GM12891 (cell line): ENCODE results near the gene SLC38A2.

Source experiments
- PAX5 ChIP-seq: IDR thresholded peaks from 2 replicates; pipeline ENCODE4 v1.6.1; 2011; ENCODE audit warnings: low read length, moderate library complexity, mild to moderate bottlenecking; ENCODE audit not compliant: insufficient read depth, severe bottlenecking
- POLR2A ChIP-seq: IDR thresholded peaks from 2 replicates; pipeline ENCODE4 v1.6.1; 2011; ENCODE audit warnings: low read depth, low read length, control low read depth
- POLR2AphosphoS5 ChIP-seq: IDR thresholded peaks from 2 replicates; pipeline ENCODE4 v1.6.1; 2011; ENCODE audit warnings: low read depth, low read length, control low read depth
- POU2F2 ChIP-seq: IDR thresholded peaks from 2 replicates; pipeline ENCODE4 v1.6.1; 2011; ENCODE audit warnings: low read depth, mild to moderate bottlenecking, control low read depth, low read length, moderate library complexity
- SPI1 ChIP-seq: IDR thresholded peaks from 2 replicates; pipeline ENCODE4 v1.6.1; 2011; ENCODE audit warnings: low read depth, low read length, control low read depth
- TAF1 ChIP-seq: IDR thresholded peaks from 2 replicates; pipeline ENCODE4 v1.6.1; 2011; ENCODE audit warnings: low read depth, low read length, control low read depth

DNA sequence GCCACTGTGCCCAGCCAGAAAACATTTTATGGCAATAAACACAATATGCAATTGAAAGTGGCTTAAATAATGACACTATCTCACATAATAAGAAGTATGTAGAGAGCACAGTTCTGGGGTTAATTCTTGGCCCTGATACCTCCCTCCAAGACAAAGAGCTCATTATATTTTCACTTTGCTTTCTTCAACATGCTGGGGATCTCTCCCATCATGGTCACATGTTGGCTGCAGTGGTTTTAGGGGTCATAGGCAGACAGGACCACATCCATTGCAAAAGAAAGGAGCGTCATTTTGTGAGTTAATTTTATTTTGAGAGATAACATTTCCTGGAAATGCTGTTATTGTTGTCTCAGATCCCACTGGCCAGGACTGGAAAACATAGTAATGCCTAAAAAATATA lies 8.3 kb upstream of the SLC38A2 start:
- TF ChIP-seq POLR2A (no peak), POLR2AphosphoS5 (no peak), SPI1 (no peak), TAF1 (no peak), POU2F2 (no peak), PAX5 (no peak)
